H1 (cell line): ENCODE measurements around the gene PRR4. TPM values are rescaled to one million over a fixed set of nuclear protein-coding genes. Genes with fewer than 3 reads are reported as not detected.
A peak's percentile ranks its signal among the peaks of the same experiment; 100 is the strongest.

Experiments used
- CTCF ChIA-PET: fragments of 300-600 bp; sonication (Branson Sonifier 250); formaldehyde crosslinking; loops from one replicate; lab custom pipeline; 2021; ENCODE audit not compliant: partially characterized antibody; lab: Charles Lee
- POLR2A ChIA-PET: fragments of 300-600 bp; sonication (Branson Sonifier 250); formaldehyde crosslinking; loops from one replicate; lab custom pipeline; 2021; ENCODE audit warnings: inconsistent platforms; ENCODE audit not compliant: partially characterized antibody; lab: Charles Lee
- DNase-seq, 2 experiments: peaks; one replicate each; pipeline versions ENCODE4 v3.0.0 to v3.0.0-alpha.2; 2010 to 2022; ENCODE audit warnings: low spot score in 2 of 2, low read depth in 1 of 2, mixed read lengths in 1 of 2
- FAIRE-seq: peaks from 2 replicates; lab custom pipeline; 2011; peaks lifted over from hg19 to GRCh38; lab: Jason Lieb, UNC
- H2AFZ ChIP-seq: 2 replicates; pipeline ENCODE4 v1.8.1; 2012; ENCODE audit warnings: low read length, inconsistent platforms
- H2AK5ac ChIP-seq: 2 replicates; pipeline ENCODE4 v1.6.1; 2013; ENCODE audit warnings: low read depth, low read length
- H2BK120ac ChIP-seq: replicated peaks from 2 replicates; pipeline ENCODE3; 2013; ENCODE audit warnings: low read depth, low read length, inconsistent platforms
- H2BK12ac ChIP-seq: 2 replicates; pipeline ENCODE4 v1.6.1; 2013; ENCODE audit warnings: low read depth, low read length
- H2BK15ac ChIP-seq: 2 replicates; pipeline ENCODE4 v1.6.1; 2013; ENCODE audit warnings: low read length
- H2BK20ac ChIP-seq: 2 replicates; pipeline ENCODE4 v1.6.1; 2013; ENCODE audit warnings: low read length
- H2BK5ac ChIP-seq: 2 replicates; pipeline ENCODE4 v1.6.1; 2013; ENCODE audit warnings: low read depth, low read length
- H3K14ac ChIP-seq: 2 replicates; pipeline ENCODE4 v1.6.1; 2013; ENCODE audit warnings: inconsistent platforms; ENCODE audit not compliant: insufficient read length
- H3K18ac ChIP-seq: 2 replicates; pipeline ENCODE4 v1.6.1; 2013; ENCODE audit warnings: low read length; ENCODE audit errors: extremely low read depth
- H3K23ac ChIP-seq: 2 replicates; pipeline ENCODE4 v1.6.1; 2013; ENCODE audit warnings: inconsistent platforms; ENCODE audit not compliant: insufficient read length
- H3K23me2 ChIP-seq: 2 replicates; pipeline ENCODE4 v1.6.1; 2013; ENCODE audit warnings: low read depth, low read length
- H3K27ac ChIP-seq: 2 replicates; pipeline ENCODE4 v1.6.1; 2011; ENCODE audit warnings: low read depth, low read length, inconsistent platforms
- H3K27me3 ChIP-seq, 4 experiments: replicated peaks in 1 of 4; 1 replicate in 1 of 4; 2 replicates in 3 of 4; pipeline versions ENCODE4 v1.6.1 to v1.8.1; 2011 to 2013; ENCODE audit warnings: low read length in 3 of 4, mild to moderate bottlenecking in 3 of 4, inconsistent platforms in 2 of 4, mixed read lengths in 2 of 4, moderate library complexity in 1 of 4; ENCODE audit not compliant: control insufficient read depth in 3 of 4, insufficient read depth in 3 of 4; ENCODE audit errors: extremely low read depth in 1 of 4
- H3K36me3 ChIP-seq, 4 experiments: 2 replicates each; pipeline versions ENCODE4 v1.6.1 to v1.8.1; 2011 to 2013; ENCODE audit warnings: mild to moderate bottlenecking in 4 of 4, low read length in 3 of 4, moderate library complexity in 2 of 4, control low read depth in 1 of 4, inconsistent platforms in 1 of 4; ENCODE audit not compliant: insufficient read depth in 4 of 4, control insufficient read depth in 2 of 4
- H3K4ac ChIP-seq: replicated peaks from 2 replicates; pipeline ENCODE3; 2013; ENCODE audit warnings: low read length, low read depth, mixed read lengths, inconsistent platforms; ENCODE audit not compliant: insufficient read length
- H3K4me1 ChIP-seq, 4 experiments: replicated peaks in 1 of 4; 1 replicate in 1 of 4; 2 replicates in 3 of 4; pipeline versions ENCODE4 v1.6.1 to v1.8.1; 2011 to 2013; ENCODE audit warnings: low read length in 3 of 4, inconsistent platforms in 2 of 4, mixed read lengths in 1 of 4; ENCODE audit not compliant: insufficient read depth in 4 of 4, control insufficient read depth in 3 of 4
- H3K4me2 ChIP-seq, 2 experiments: 2 replicates each; pipeline versions ENCODE4 v1.6.1 to v1.8.1; 2011 to 2013; ENCODE audit warnings: low read depth in 2 of 2, low read length in 2 of 2, control low read depth in 1 of 2, inconsistent platforms in 1 of 2, mild to moderate bottlenecking in 1 of 2; ENCODE audit not compliant: insufficient read depth in 1 of 2
- H3K4me3 ChIP-seq, 4 experiments: fragments of 200-600, 300-600 bp in 1 of 4; sonication (generic), shearing (Covaris generic), sonication (Bioruptor Twin) in 1 of 4; 2 replicates each; pipeline versions ENCODE4 v1.5.1 to v1.8.1; 2011 to 2016; ENCODE audit warnings: low read length in 4 of 4, low read depth in 3 of 4, control low read depth in 2 of 4, inconsistent platforms in 2 of 4, mild to moderate bottlenecking in 2 of 4, mixed read lengths in 1 of 4, moderate library complexity in 1 of 4; ENCODE audit not compliant: insufficient read depth in 2 of 4; ENCODE audit errors: extremely low read depth in 1 of 4
- H3K56ac ChIP-seq: replicated peaks from 2 replicates; pipeline ENCODE3; 2013; ENCODE audit warnings: low read depth, mild to moderate bottlenecking, mixed read lengths, low read length, inconsistent platforms; ENCODE audit not compliant: insufficient read length
- H3K79me1 ChIP-seq: 2 replicates; pipeline ENCODE4 v1.6.1; 2013; ENCODE audit warnings: low read depth, low read length, control low read depth
- H3K79me2 ChIP-seq, 2 experiments: 2 replicates each; pipeline versions ENCODE4 v1.6.1 to v1.8.1; 2012 to 2013; ENCODE audit warnings: low read length in 2 of 2, mild to moderate bottlenecking in 2 of 2, inconsistent platforms in 1 of 2; ENCODE audit not compliant: insufficient read depth in 2 of 2, control insufficient read depth in 1 of 2
- H3K9ac ChIP-seq, 4 experiments: replicated peaks in 1 of 4; 1 replicate in 1 of 4; 2 replicates in 3 of 4; pipeline versions ENCODE4 v1.6.1 to v1.8.1; 2011 to 2013; ENCODE audit warnings: low read depth in 3 of 4, low read length in 3 of 4, control low read depth in 2 of 4, mild to moderate bottlenecking in 2 of 4, moderate library complexity in 2 of 4, inconsistent platforms in 1 of 4; ENCODE audit errors: extremely low read depth in 1 of 4
- H3K9me3 ChIP-seq, 2 experiments: 2 replicates each; pipeline versions ENCODE4 v1.6.1 to v1.8.1; 2012 to 2013; ENCODE audit warnings: mild to moderate bottlenecking in 2 of 2, moderate library complexity in 2 of 2, control low read depth in 1 of 2, inconsistent platforms in 1 of 2, low read depth in 1 of 2, low read length in 1 of 2, mixed read lengths in 1 of 2; ENCODE audit not compliant: insufficient read depth in 2 of 2
- H4K20me1 ChIP-seq, 2 experiments: replicated peaks in 1 of 2; 2 replicates each; pipeline versions ENCODE3 to v1.8.1; 2011 to 2013; ENCODE audit warnings: inconsistent platforms in 2 of 2, low read length in 2 of 2, mild to moderate bottlenecking in 1 of 2; ENCODE audit not compliant: insufficient read depth in 2 of 2, control insufficient read depth in 1 of 2
- H4K5ac ChIP-seq: 2 replicates; pipeline ENCODE4 v1.6.1; 2013; ENCODE audit warnings: low read length, low read depth, mixed read lengths, inconsistent platforms; ENCODE audit not compliant: insufficient read length
- H4K8ac ChIP-seq: 2 replicates; pipeline ENCODE4 v1.8.0; 2013; ENCODE audit warnings: mild to moderate bottlenecking, moderate library complexity, low read length, inconsistent platforms; ENCODE audit not compliant: insufficient read depth; ENCODE audit errors: extremely low read depth
- H4K91ac ChIP-seq: replicated peaks from 2 replicates; pipeline ENCODE3; 2013; ENCODE audit warnings: low read length, mixed read lengths, inconsistent platforms; ENCODE audit not compliant: insufficient read length
- ATF3 ChIP-seq: IDR thresholded peaks from 2 replicates; pipeline ENCODE4 v1.6.1; 2011; ENCODE audit warnings: low read depth, mild to moderate bottlenecking, low read length; ENCODE audit not compliant: insufficient read depth
- CBX5 ChIP-seq: fragments of 300-800, 300-1000 bp; sonication (generic); IDR thresholded peaks from 2 replicates; pipeline ENCODE4 v1.7.1; 2016; ENCODE audit warnings: antibody characterized with exemption, low read length, low read depth
- E2F6 ChIP-seq: IDR thresholded peaks from 2 replicates; pipeline ENCODE4 v1.6.1; 2012; ENCODE audit warnings: inconsistent platforms
- KDM5A ChIP-seq: fragments of 200-600 bp; IDR thresholded peaks from 2 replicates; pipeline ENCODE4 v1.7.1; 2012; ENCODE audit warnings: mild to moderate bottlenecking, low read length, inconsistent platforms, mixed read lengths
- SRF ChIP-seq: IDR thresholded peaks from 2 replicates; pipeline ENCODE4 v1.6.1; 2011; ENCODE audit warnings: mild to moderate bottlenecking, low read depth, low read length, moderate library complexity
- WGBS, 2 experiments: shearing (Covaris generic) in 1 of 2; methylation state at CpG; one replicate each; pipeline versions ENCODE4 v1.1.6 to v1.1.7; 2013 to 2015; ENCODE audit warnings: low lambda C conversion rate in 2 of 2, mixed read lengths in 2 of 2, inconsistent platforms in 1 of 2, low coverage in 1 of 2, missing lambda C conversion rate in 1 of 2; ENCODE audit not compliant: insufficient replicate concordance in 2 of 2, insufficient coverage in 1 of 2, insufficient read length in 1 of 2; ENCODE audit errors: extremely low coverage in 1 of 2, missing lambda C conversion rate in 1 of 2; 5-methylcytosine and 5-hydroxymethylcytosine counted together
- polyA plus RNA-seq, 7 experiments: library from polyadenylated mRNA; depleted of rRNA in 3 of 7; stranded (reverse) in 5 of 7; unstranded in 2 of 7; fragments of >200 nt in 5 of 7; fragments of 200-250 nt in 2 of 7; gene quantifications; 1 replicate in 5 of 7; 2 replicates in 1 of 7; 4 replicates in 1 of 7; pipeline versions ENCODE4 v1.2.1 to v1.2.3, GENCODE V29; 2011 to 2013; ENCODE audit warnings: missing spikeins in 2 of 7, mixed read lengths in 2 of 7
- total RNA-seq: library from RNA; stranded (reverse); fragmentation: NEBNext Ultra II Directional; extraction: Animal tissue kit (Norgen Biotek cat#: 25700); gene quantifications from 2 replicates; pipeline ENCODE4 v1.2.1, GENCODE V29; 2021

Gene PRR4
- total and polyA plus RNA-seq, 2 of the 8 experiments (the other 6 are each of a cell fraction or from before 2014, with no cell fraction given): 11.2 TPM; not detected in 1

- H3K27ac ChIP-seq: no peak overlapping the region
- H4K91ac ChIP-seq: no peak overlapping the region
- peaks cover 0 to 3% of the 10 kb centered on the region in 2 experiments for H4K20me1 ChIP-seq
- H3K27me3 ChIP-seq: no peaks in the 10 kb centered on the region
- no peak overlapping the region for H2BK20ac ChIP-seq
- H2BK120ac ChIP-seq: no peak overlapping the region
- H3K9me3 ChIP-seq: peaks cover 18 to 20% of the 10 kb centered on the region in 2 experiments
- H2BK5ac ChIP-seq: no peak overlapping the region; the same call in 1 of the 2 replicates
- no peak overlapping the region; the same call in 1 of the 2 replicates for H4K8ac ChIP-seq
- H3K23me2 ChIP-seq: no peaks in the 10 kb centered on the region
- ChIA-PET CTCF (interaction anchor here (1.3 to 2.0 kb wide), 2 partner anchors 13 to 346 kb away, joined by 3 to 6 read pairs; no protein-coding TSS in a partner anchor), POLR2A (no interaction called here)
- no peak overlapping the region for H2BK12ac ChIP-seq
- no peaks in the 10 kb centered on the region for H3K79me1 ChIP-seq
- H2AFZ ChIP-seq: no peak overlapping the region
- H3K18ac ChIP-seq: no peak overlapping the region
- H3K4me1 ChIP-seq: no peaks in the 10 kb centered on the region
- no peak overlapping the region for H3K23ac ChIP-seq
- H2BK15ac ChIP-seq: no peak overlapping the region
- peak overlapping the region; percentile 87; the same call in 1 of the 2 replicates for H2AK5ac ChIP-seq
- no peak overlapping the region for H3K9ac ChIP-seq
- no peak overlapping the region for H3K14ac ChIP-seq
- H3K4me2 ChIP-seq: no peak overlapping the region
- FAIRE-seq: no peak
- TF ChIP-seq CBX5 (no peak), E2F6 (no peak), SRF (no peak), ATF3 (no peak), KDM5A (no peak)
- TF ChIP-seq, all 59 proteins: peak for 0
- no peak overlapping the region for H4K5ac ChIP-seq
- no peaks in the 10 kb centered on the region for H3K79me2 ChIP-seq
- no peak overlapping the region for H3K56ac ChIP-seq
- WGBS, 2 experiments: 94% methylated on average over 2 of the region's 2 CpGs; no CpG with 5 or more reads in 1 of the 2 experiments
- H3K36me3 ChIP-seq: peaks cover 0 to 14% (median 3%) of the 10 kb centered on the region in 4 experiments; a peak in 3 of 8 replicates
- DNase-seq: no peak
- H3K4ac ChIP-seq: no peak overlapping the region
- H3K4me3 ChIP-seq: no peak overlapping the region
Observed at GRCh38 chr12:10853776-10854175, 4.5 kb upstream of the PRR4 start.
